Astrocyte of the hippocampus (primary cell): ENCODE measurements around the gene ALDH1B1.

Experiments used
- DNase-seq: peaks from one replicate; pipeline ENCODE4 v3.0.0; 2011; ENCODE audit warnings: low read depth, low spot score

ALDH1B1 gene

GRCh38 chr9:38415856-38416255, 23.4 kb downstream of the ALDH1B1 start:
- no peak for DNase-seq

GRCh38 chr9:38416461-38416860, 24.0 kb downstream of the ALDH1B1 start:
- DNase-seq, result no peak

GRCh38 chr9:38417003-38417945, 24.8 kb downstream of the ALDH1B1 start:
- no peak for DNase-seq

- no peak for DNase-seq
Observed at GRCh38 chr9:38418366-38418765, 25.9 kb downstream of the ALDH1B1 start.

GRCh38 chr9:38419181-38419580, 26.7 kb downstream of the ALDH1B1 start:
- no peak for DNase-seq

GRCh38 chr9:38421498-38422211, 29.2 kb downstream of the ALDH1B1 start:
- DNase-seq, result peak; percentile 55

GRCh38 chr9:38422555-38423260, 30.2 kb downstream of the ALDH1B1 start:
- DNase-seq, result no peak

GRCh38 chr9:38423273-38423972, 30.9 kb downstream of the ALDH1B1 start:
- no peak for DNase-seq

GRCh38 chr9:38423973-38424843, 31.7 kb downstream of the ALDH1B1 start, which contains the start of gene IGFBPL1:
Gene IGFBPL1, minus strand, starts transcription at chr9:38424454. Its CDS starts 30 bp downstream, at chr9:38424424.
- peak; percentile 66 for DNase-seq

- no peak for DNase-seq
Observed at GRCh38 chr9:38424918-38425317, 32.4 kb downstream of the ALDH1B1 start.

GRCh38 chr9:38428062-38428461, 35.6 kb downstream of the ALDH1B1 start:
- DNase-seq, result no peak

GRCh38 chr9:38431116-38431515, 38.6 kb downstream of the ALDH1B1 start:
- DNase-seq, result no peak

GRCh38 chr9:38432922-38433510, 40.5 kb downstream of the ALDH1B1 start:
- DNase-seq, result peak; percentile 60

GRCh38 chr9:38434365-38434764, 41.9 kb downstream of the ALDH1B1 start:
- DNase-seq, result no peak

- no peak for DNase-seq
Observed at GRCh38 chr9:38434853-38435252, 42.4 kb downstream of the ALDH1B1 start.

- DNase-seq, result no peak
Observed at GRCh38 chr9:38435521-38435920, 43.0 kb downstream of the ALDH1B1 start.

- no peak for DNase-seq
Observed at GRCh38 chr9:38436708-38437107, 44.2 kb downstream of the ALDH1B1 start.

GRCh38 chr9:38437193-38437823, 44.8 kb downstream of the ALDH1B1 start:
- DNase-seq, result peak; percentile 74

- no peak for DNase-seq
Observed at GRCh38 chr9:38439291-38439915, 46.9 kb downstream of the ALDH1B1 start.
